NCI-H226 (cell line): ENCODE measurements around the gene HTR3B.
A peak's percentile ranks its signal among the peaks of the same experiment; 100 is the strongest.
"Not testable (repeated sequence)": the region's sequence is repeated elsewhere in the genome, so short reads cannot be mapped to it uniquely, and the experiment has no call there.

Experiments
- DNase-seq: peaks from one replicate; pipeline ENCODE4 v3.0.0-alpha.2; 2015

Gene HTR3B

GRCh38 chr11:113885897-113886296 lies 18.7 kb upstream of the HTR3B start:
- peak; percentile 15 for DNase-seq

DNA sequence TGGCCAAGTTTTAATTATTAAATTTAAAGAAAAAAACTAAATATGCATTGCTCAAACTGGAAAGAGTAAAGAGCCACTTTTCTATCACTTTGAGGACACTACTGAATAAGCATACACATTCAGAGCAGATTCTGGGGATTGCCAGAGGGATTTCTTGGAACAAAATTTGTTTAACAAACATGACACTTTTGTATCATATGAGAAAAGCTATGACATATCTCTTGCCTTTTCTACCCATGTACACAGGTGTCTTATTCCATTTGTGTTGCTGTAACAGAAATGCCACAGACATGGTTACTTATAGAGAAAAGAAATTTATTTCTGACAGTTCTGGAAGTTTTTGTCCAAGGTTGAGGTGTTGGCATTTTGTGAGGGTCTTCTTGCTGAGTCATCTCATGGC lies 15.7 kb upstream of the HTR3B start:
- DNase-seq, result no peak

- DNase-seq, result peak; percentile 37
These were observed 10.1 kb upstream of the HTR3B start for GRCh38 chr11:113894421-113894996.

DNA sequence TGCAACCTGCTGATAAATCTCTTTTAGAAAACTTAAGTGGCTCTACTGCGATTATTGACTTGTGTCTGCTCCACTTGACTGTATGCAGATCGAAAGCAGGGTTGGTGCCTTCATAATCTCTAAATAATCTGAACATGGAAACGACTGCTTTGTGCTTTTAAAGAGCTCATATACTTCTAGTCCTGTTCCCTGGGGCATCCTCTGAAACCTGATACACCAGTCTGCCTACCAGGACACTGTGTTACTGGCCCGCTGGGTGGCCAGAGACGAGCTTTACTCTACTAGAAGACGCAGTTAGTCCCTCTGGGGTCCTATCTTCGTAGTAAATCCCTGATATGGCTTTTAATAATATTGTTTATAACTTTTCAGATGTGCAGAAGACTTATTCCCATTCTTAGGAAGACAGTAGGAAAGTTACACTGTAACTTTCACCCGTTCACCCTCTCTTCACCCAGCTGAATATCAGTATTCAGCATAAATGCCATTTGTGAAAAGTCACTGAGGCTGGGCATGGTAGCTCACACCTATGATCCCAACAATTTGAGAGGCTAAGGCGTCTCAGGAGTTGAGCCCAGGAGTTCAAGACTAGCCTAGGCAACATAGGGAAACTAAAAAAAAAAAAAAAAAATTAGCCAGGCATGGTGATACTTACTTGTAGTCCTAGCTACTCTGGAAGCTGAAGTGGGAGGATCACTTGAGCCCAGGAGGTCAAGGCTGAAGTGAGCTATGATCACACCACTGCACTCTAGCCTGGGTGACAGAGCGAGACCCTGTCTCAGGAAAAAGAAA lies 9.0 kb upstream of the HTR3B start:
- no peak for DNase-seq

GRCh38 chr11:113896156-113896879 lies 8.3 kb upstream of the HTR3B start:
- DNase-seq, result no peak

DNA sequence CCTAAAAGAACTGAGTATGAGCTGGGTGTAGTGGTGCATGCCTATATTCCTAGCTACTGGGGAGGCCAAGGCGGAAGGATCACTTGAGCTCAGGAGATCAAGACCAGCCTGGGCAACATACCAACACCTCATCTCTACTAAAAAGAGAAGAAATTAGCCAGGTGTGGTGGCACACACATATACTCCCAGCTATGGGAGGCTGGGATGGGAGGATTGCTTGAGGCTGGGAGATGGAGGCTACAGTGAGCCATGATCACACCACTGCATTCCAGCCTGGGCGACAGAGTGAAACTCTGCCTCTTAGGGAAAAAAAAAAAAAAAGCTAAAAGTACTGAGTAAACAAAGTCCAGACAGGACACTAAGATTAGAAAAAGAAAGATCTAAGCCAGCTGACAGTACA lies 3.5 kb upstream of the HTR3B start:
- no peak for DNase-seq

GRCh38 chr11:113906038-113906437 lies 1.4 kb downstream of the HTR3B start:
- DNase-seq, result no peak

DNA sequence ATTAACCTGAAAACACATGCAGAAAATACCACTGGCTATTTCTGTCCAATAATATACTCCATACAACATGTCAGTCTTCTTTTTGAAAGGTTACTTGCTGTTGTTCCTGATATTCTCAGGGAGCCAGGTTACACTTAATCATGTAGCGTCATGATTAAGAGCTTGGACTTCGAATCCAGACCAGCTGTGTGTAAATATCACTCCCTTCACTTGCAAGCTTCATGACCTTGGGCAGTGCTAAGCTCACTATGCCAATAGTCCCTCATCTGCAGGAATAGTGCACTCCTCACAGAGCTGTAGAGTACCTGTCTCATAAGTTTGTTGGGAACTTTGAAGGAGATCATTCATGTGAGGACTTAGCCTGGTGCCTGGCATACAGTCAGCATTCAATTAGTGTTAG lies 1.9 kb downstream of the HTR3B start:
- DNase-seq, result no peak

DNA sequence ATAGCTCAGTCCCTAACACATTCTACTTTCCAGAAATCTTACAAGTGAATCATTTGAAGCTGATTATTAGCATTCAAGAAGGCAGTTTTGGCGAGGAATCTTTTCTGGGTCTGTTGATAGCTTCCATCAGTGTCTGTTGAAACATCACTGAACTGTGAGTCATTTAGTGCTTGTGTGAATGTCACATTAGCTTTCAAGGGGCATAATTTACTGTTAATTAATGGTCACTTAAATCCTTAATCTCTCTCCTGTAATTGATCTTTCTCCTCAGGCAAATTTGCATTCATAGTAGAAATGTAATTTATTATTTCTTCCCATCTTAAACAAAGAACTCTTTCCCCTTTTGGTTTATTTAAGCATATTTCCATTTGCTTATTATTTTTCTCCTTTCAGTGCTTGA lies 2.6 kb downstream of the HTR3B start:
- no peak for DNase-seq

DNA sequence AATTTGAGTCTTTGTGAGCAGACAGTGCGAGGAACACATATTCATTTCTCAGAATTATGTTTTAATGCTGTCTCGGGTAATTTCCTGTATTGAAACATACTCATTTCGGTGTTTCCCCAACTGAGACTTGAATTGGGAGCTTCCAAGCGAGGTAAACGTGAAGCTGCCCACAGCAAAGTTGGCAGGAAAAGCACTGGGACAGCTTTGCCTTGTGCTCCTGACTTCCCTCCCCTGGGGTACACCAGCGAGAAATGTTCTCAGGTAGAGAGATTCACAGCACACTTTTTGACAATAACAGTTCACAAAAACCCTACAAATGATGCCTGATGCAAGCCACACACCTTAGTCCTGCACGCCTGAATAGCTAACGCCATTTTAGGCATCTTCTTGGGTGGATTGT lies 3.1 kb downstream of the HTR3B start:
- DNase-seq, result no peak

- DNase-seq, result no peak
These were observed 3.5 kb downstream of the HTR3B start for GRCh38 chr11:113908098-113908497.

DNA sequence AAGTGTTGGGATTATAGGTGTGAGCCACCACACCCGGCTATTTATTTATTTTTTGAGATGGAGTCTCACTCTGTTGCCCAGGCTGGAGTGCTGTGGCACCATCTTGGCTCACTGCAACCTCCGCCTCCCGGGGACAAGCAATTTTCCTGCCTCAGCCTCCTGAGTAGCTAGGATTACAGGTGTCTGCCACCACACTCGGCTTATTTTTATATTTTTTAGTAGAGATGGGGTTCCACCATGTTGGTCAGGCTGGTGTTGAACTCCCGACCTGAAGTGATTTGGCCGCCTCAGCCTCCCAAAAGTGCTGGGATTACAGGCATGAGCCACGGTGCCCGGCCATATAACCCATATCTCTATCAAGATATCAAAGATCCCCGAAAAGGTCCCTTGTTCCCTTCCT lies 6.9 kb downstream of the HTR3B start:
- not testable (repeated sequence) for DNase-seq

- no peak for DNase-seq
These were observed 19.0 kb downstream of the HTR3B start for GRCh38 chr11:113923572-113923971.

- DNase-seq, result no peak
These were observed 21.9 kb downstream of the HTR3B start for GRCh38 chr11:113926273-113927197.

- DNase-seq, result no peak
These were observed 23.7 kb downstream of the HTR3B start for GRCh38 chr11:113928311-113928710.

DNA sequence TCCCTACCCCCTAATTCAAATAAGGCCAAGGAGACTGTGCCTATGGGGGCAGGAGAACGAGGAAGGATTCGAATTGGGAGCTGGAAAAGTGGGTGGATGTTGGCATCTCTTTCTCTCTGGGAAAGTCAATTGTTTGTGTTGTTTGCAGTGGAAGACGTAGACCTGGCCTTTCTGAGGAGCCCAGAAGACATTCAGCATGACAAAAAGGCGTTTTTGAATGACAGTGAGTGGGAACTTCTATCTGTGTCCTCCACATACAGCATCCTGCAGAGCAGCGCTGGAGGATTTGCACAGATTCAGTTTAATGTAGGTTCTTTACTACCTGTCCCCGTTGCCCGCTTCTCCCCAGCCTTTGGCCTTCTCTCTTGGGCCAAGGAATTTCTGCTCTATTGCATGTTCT lies 28.2 kb downstream of the HTR3B start:
- DNase-seq, result no peak

GRCh38 chr11:113934193-113934592 lies 29.6 kb downstream of the HTR3B start:
- DNase-seq, result not testable (repeated sequence)

DNA sequence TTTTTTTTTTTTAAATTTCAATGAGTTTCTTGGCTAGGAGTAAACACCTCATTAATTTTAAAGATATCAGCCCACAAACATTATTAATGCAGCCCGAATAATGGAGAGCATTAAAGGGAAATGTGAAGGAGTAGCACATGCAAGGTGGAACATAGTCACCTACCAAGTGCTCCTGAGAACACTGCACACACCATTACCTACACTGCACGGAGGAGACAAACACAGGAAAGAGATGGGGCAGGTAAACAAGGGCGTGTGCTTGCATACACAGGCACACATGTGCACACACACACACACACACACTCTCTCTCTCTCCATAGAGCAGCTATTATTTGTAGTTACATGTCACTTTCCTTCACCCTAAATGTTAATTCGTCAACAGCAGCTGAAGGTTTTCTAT lies 30.2 kb downstream of the HTR3B start:
- DNase-seq, result no peak

DNA sequence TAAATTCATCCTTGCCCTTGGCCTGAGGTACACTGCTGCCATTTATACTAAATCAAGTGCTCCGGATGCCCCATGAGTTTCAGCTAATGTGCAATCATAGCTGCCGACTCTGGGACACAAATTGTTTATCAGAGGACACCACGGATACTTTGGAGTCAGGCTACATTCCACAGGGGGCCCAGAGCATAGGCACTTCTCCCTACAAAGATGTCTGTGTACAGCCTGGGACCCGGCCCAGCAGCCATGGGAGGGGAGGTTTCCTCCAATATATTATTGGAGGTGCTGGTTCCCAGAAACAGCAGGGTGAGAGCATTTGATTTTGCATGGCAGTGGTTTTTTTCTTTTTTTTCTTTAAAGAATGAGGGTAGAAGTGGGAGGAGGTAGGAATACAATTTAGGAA lies 31.3 kb downstream of the HTR3B start:
- DNase-seq, result no peak

DNA sequence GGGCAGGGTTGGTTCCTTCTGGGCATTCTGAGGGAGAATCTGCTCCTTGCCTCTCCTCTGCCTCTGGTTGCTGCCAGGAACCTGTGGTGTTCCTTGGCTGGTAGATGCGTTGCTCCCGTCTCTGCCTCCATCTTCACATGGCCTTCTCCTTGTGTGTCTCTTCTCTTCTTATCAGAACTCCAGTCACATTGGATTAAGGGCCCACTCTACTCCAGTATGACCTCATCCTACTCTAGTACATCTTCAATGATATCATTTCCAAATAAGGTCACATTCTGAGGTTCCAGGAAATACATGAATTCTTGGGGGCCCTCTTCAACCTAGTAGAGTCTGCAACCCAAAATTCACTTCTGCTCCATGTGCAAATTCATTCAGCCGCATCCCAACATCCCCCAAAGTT lies 33.3 kb downstream of the HTR3B start:
- no peak for DNase-seq

DNA sequence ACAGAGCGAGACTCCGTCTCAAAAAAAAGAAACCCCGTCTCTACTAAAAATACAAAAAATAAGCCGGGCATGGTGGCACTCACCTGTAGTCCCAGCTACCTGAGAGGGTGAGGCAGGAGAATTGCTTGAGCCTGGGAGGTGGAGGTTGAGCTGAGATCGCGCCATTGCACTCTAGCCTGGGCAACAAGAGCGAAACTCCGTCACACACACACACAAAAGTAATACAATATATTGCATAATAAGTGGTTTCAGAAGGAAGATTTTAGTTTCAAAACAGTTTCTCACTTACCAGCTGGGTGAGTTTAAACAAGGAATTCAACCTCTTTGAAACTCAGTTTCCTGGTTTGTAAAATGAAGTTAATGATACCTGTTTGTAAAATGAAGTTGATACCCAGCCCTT lies 37.7 kb downstream of the HTR3B start:
- DNase-seq, result no peak

- not testable (repeated sequence) for DNase-seq
These were observed 41.6 kb downstream of the HTR3B start for GRCh38 chr11:113946162-113946561.

GRCh38 chr11:113947994-113948393 lies 43.4 kb downstream of the HTR3B start:
- no peak for DNase-seq
